GM18508 (cell line): ENCODE measurements around the gene CUTA.
"Not testable (repeated sequence)": the region's sequence is repeated elsewhere in the genome, so short reads cannot be mapped to it uniquely, and the experiment has no call there.

Experiments used
- ATAC-seq: cut with Tn5 transposase; IDR thresholded peaks from one replicate; pipeline ENCODE4 v1.9.1; 2021; ENCODE audit warnings: moderate number of reproducible peaks; ENCODE audit not compliant: insufficient read depth, unreplicated experiment

Gene CUTA

GRCh38 chr6:33379184-33379583 is 38.7 kb downstream of the CUTA start:
- not testable (repeated sequence) for ATAC-seq

- no peak for ATAC-seq
Observed at GRCh38 chr6:33377171-33377570, 40.7 kb downstream of the CUTA start.

GRCh38 chr6:33375143-33375671 is 42.7 kb downstream of the CUTA start:
- no peak for ATAC-seq

GRCh38 chr6:33373960-33374910 is 43.7 kb downstream of the CUTA start:
- no peak for ATAC-seq

GRCh38 chr6:33372526-33373123 is 45.3 kb downstream of the CUTA start:
- ATAC-seq, result no peak

GRCh38 chr6:33371901-33372300 is 46.0 kb downstream of the CUTA start:
- not testable (repeated sequence) for ATAC-seq

GRCh38 chr6:33367715-33368025 is 50.2 kb downstream of the CUTA start:
- not testable (repeated sequence) for ATAC-seq

- no peak for ATAC-seq
Observed at GRCh38 chr6:33367009-33367714, 50.7 kb downstream of the CUTA start.
